Effector memory CD8-positive, alpha-beta T cell (primary cell): Measurements from ENCODE around the gene FSIP2.

Experiments used
- ATAC-seq: fragments of 150-1000 bp; cut with Tn5 transposase; replicated peaks from 2 replicates; pipeline ENCODE4 v1.10.0; 2021; ENCODE audit warnings: mild to moderate bottlenecking, moderate library complexity
- DNase-seq, 3 experiments: peaks; one replicate each; pipeline ENCODE4 v3.0.0; 2021
- H3K27ac Mint-ChIP-seq, 2 donors: one replicate each; pipeline ENCODE4 v1.8.0; 2022; ENCODE audit warnings: mild to moderate bottlenecking in 2 of 2, mixed read lengths in 2 of 2, moderate library complexity in 2 of 2
- H3K27me3 Mint-ChIP-seq, 2 donors: one replicate each; pipeline ENCODE4 v1.8.0; 2022; ENCODE audit warnings: mixed read lengths in 2 of 2
- H3K36me3 Mint-ChIP-seq: one replicate; pipeline ENCODE4 v1.8.0; 2022; ENCODE audit warnings: mild to moderate bottlenecking, moderate library complexity, mixed read lengths; ENCODE audit not compliant: insufficient read depth
- H3K4me1 Mint-ChIP-seq, 2 donors: one replicate each; pipeline ENCODE4 v1.8.0; 2022; ENCODE audit warnings: low read depth in 2 of 2, mixed read lengths in 2 of 2
- H3K4me3 Mint-ChIP-seq, 2 donors: one replicate each; pipeline ENCODE4 v1.8.0; 2022; ENCODE audit warnings: mild to moderate bottlenecking in 2 of 2, mixed read lengths in 2 of 2, moderate library complexity in 2 of 2
- H3K9me3 Mint-ChIP-seq, 2 donors: one replicate each; pipeline ENCODE4 v1.8.0; 2022; ENCODE audit warnings: mixed read lengths in 2 of 2

FSIP2 gene

GRCh38 chr2:185785156-185785555, 46.6 kb downstream of the FSIP2 start:
- Mint-ChIP-seq H3K4me3 (no peak overlapping the region), H3K27me3 (no peaks in the 10 kb centered on the region), H3K4me1 (no peaks in the 10 kb centered on the region), H3K27ac (no peak overlapping the region), H3K36me3 (no peaks in the 10 kb centered on the region), H3K9me3 (peaks cover 4 to 6% of the 10 kb centered on the region in 2 donors)
- ATAC-seq = no peak
- DNase-seq = no peak

- no peak for ATAC-seq
- no peak for DNase-seq
- Mint-ChIP-seq H3K27ac (no peak overlapping the region), H3K36me3 (no peaks in the 10 kb centered on the region), H3K4me3 (no peak overlapping the region), H3K4me1 (no peaks in the 10 kb centered on the region), H3K9me3 (peaks cover 4 to 6% of the 10 kb centered on the region in 2 donors), H3K27me3 (no peaks in the 10 kb centered on the region)
Measured at GRCh38 chr2:185785851-185786473, 47.4 kb downstream of the FSIP2 start.

GRCh38 chr2:185787227-185788145, 48.9 kb downstream of the FSIP2 start:
- Mint-ChIP-seq H3K9me3 (peaks cover 0 to 3% of the 10 kb centered on the region in 2 donors), H3K27ac (no peak overlapping the region), H3K36me3 (no peaks in the 10 kb centered on the region), H3K4me1 (no peaks in the 10 kb centered on the region), H3K4me3 (no peak overlapping the region), H3K27me3 (no peaks in the 10 kb centered on the region)
- ATAC-seq (no peak), DNase-seq (no peak)

GRCh38 chr2:185790361-185790760, 51.8 kb downstream of the FSIP2 start:
- Mint-ChIP-seq H3K36me3 (no peaks in the 10 kb centered on the region), H3K27me3 (no peaks in the 10 kb centered on the region), H3K27ac (no peak overlapping the region), H3K4me3 (no peak overlapping the region), H3K9me3 (peaks cover 0 to 3% of the 10 kb centered on the region in 2 donors), H3K4me1 (no peaks in the 10 kb centered on the region)
- ATAC-seq (no peak), DNase-seq (no peak)

GRCh38 chr2:185793532-185794345, 55.1 kb downstream of the FSIP2 start:
- Mint-ChIP-seq H3K27me3 (no peaks in the 10 kb centered on the region), H3K36me3 (no peaks in the 10 kb centered on the region), H3K27ac (no peak overlapping the region), H3K9me3 (peaks cover 0 to 6% of the 10 kb centered on the region in 2 donors), H3K4me1 (no peaks in the 10 kb centered on the region), H3K4me3 (no peak overlapping the region)
- no peak for ATAC-seq
- no peak for DNase-seq

- Mint-ChIP-seq H3K9me3 (peaks cover 0 to 6% of the 10 kb centered on the region in 2 donors), H3K27me3 (no peaks in the 10 kb centered on the region), H3K36me3 (no peaks in the 10 kb centered on the region), H3K4me1 (no peaks in the 10 kb centered on the region), H3K27ac (no peak overlapping the region), H3K4me3 (no peak overlapping the region)
- ATAC-seq (no peak), DNase-seq (no peak)
Measured at GRCh38 chr2:185796758-185797157, 58.2 kb downstream of the FSIP2 start.

- Mint-ChIP-seq H3K27ac (no peak overlapping the region), H3K4me3 (no peak overlapping the region), H3K36me3 (no peaks in the 10 kb centered on the region), H3K9me3 (peaks cover 4 to 9% of the 10 kb centered on the region in 2 donors), H3K4me1 (no peaks in the 10 kb centered on the region), H3K27me3 (no peaks in the 10 kb centered on the region)
- ATAC-seq (no peak), DNase-seq (no peak)
Measured at GRCh38 chr2:185802926-185803325, 64.3 kb downstream of the FSIP2 start.

- H3K9me3 Mint-ChIP-seq = peaks cover 5 to 22% of the 10 kb centered on the region in 2 donors
- no peak for ATAC-seq
Measured at GRCh38 chr2:185806783-185807182, 68.2 kb downstream of the FSIP2 start.

GRCh38 chr2:185807351-185807750, 68.7 kb downstream of the FSIP2 start:
- Mint-ChIP-seq H3K36me3 (no peaks in the 10 kb centered on the region), H3K27me3 (no peaks in the 10 kb centered on the region), H3K27ac (no peak overlapping the region), H3K4me1 (no peaks in the 10 kb centered on the region), H3K4me3 (no peak overlapping the region), H3K9me3 (peaks cover 5 to 22% of the 10 kb centered on the region in 2 donors)
- no peak for DNase-seq
- ATAC-seq = no peak

More at GRCh38 chr2:185806783-185807182, 68.2 kb downstream of the FSIP2 start:
- H3K36me3 Mint-ChIP-seq = no peaks in the 10 kb centered on the region
- H3K27me3 Mint-ChIP-seq = no peaks in the 10 kb centered on the region
- no peaks in the 10 kb centered on the region for H3K4me1 Mint-ChIP-seq
- H3K4me3 Mint-ChIP-seq = no peak overlapping the region
- no peak overlapping the region for H3K27ac Mint-ChIP-seq
- no peak for DNase-seq

- ATAC-seq (no peak), DNase-seq (no peak)
- H3K36me3 Mint-ChIP-seq = no peaks in the 10 kb centered on the region
- H3K27me3 Mint-ChIP-seq = no peaks in the 10 kb centered on the region
- no peak overlapping the region for H3K4me3 Mint-ChIP-seq
- no peaks in the 10 kb centered on the region for H3K4me1 Mint-ChIP-seq
- peaks cover 7 to 20% of the 10 kb centered on the region in 2 donors for H3K9me3 Mint-ChIP-seq
- H3K27ac Mint-ChIP-seq = no peak overlapping the region
Measured at GRCh38 chr2:185811580-185811979, 73.0 kb downstream of the FSIP2 start.

- peaks cover 9 to 17% of the 10 kb centered on the region in 2 donors for H3K9me3 Mint-ChIP-seq
- no peak overlapping the region for H3K27ac Mint-ChIP-seq
- no peaks in the 10 kb centered on the region for H3K27me3 Mint-ChIP-seq
- DNase-seq = no peak
- no peak for ATAC-seq
- no peaks in the 10 kb centered on the region for H3K4me1 Mint-ChIP-seq
- H3K36me3 Mint-ChIP-seq = no peaks in the 10 kb centered on the region
- H3K4me3 Mint-ChIP-seq = no peak overlapping the region
Measured at GRCh38 chr2:185813707-185814106, 75.1 kb downstream of the FSIP2 start.

GRCh38 chr2:185817991-185818390, 79.4 kb downstream of the FSIP2 start:
- no peaks in the 10 kb centered on the region for H3K27me3 Mint-ChIP-seq
- ATAC-seq (no peak), DNase-seq (no peak)
- H3K9me3 Mint-ChIP-seq = peaks cover 7 to 9% of the 10 kb centered on the region in 2 donors
- no peaks in the 10 kb centered on the region for H3K36me3 Mint-ChIP-seq
- no peak overlapping the region for H3K4me3 Mint-ChIP-seq
- H3K4me1 Mint-ChIP-seq = no peaks in the 10 kb centered on the region
- no peak overlapping the region for H3K27ac Mint-ChIP-seq

- Mint-ChIP-seq H3K9me3 (peaks cover 6 to 7% of the 10 kb centered on the region in 2 donors), H3K4me1 (no peaks in the 10 kb centered on the region), H3K27me3 (no peaks in the 10 kb centered on the region), H3K27ac (no peak overlapping the region), H3K36me3 (no peaks in the 10 kb centered on the region), H3K4me3 (no peak overlapping the region)
- no peak for ATAC-seq
- DNase-seq = no peak
Measured at GRCh38 chr2:185821467-185821866, 82.9 kb downstream of the FSIP2 start.
